ENCODE results near the gene C5AR2. TPM values are rescaled to one million over a fixed set of nuclear protein-coding genes. Genes with fewer than 3 reads are reported as not detected.

C5AR2 gene
- polyA plus RNA-seq, 1 of the 3 experiments (the other 2 are of a cell fraction): not detected

GRCh38 chr19:47305309-47305751 is 26.6 kb upstream of the C5AR2 start:
- CTCF ChIA-PET: interaction anchor here (0.6 to 2.5 kb wide), 28 partner anchors 9 to 1617 kb away, joined by 3 to 19 read pairs (median 4); partner anchors contain the start of genes DHX34 and INAFM1
- POLR2A ChIA-PET: no interaction called here
- H3K36me3 ChIP-seq (replicated peaks in 1 of 2; ENCODE audit: control insufficient read depth in 1 of 2, insufficient read depth in 2 of 2, low read length in 1 of 2): no peaks in the 10 kb centered on the region
- H3F3A ChIP-seq (replicated peaks; ENCODE audit: insufficient read depth): peaks cover 10% of the 10 kb centered on the region
- H3K4me1 ChIP-seq (ENCODE audit: control insufficient read depth in 1 of 2, insufficient read depth in 2 of 2, low read depth in 1 of 2, low read length in 1 of 2): no peaks in the 10 kb centered on the region; a peak in 1 of 4 replicates
- no peak overlapping the region for H3K27ac ChIP-seq (ENCODE audit: low read depth in 2 of 2, low read length in 1 of 2)
- peak; percentile 81 for DNase-seq
- 2% methylated on average over 14 of the region's 14 CpGs for WGBS (ENCODE audit: low lambda C conversion rate)
- H2AFZ ChIP-seq (ENCODE audit: low read depth): peak overlapping the region; percentile 89
- H3K9me3 ChIP-seq: no peaks in the 10 kb centered on the region
- H4K20me1 ChIP-seq (ENCODE audit: insufficient read depth): no peaks in the 10 kb centered on the region
- no peaks in the 10 kb centered on the region for H3K79me2 ChIP-seq (ENCODE audit: insufficient read depth)
- peaks cover 12% of the 10 kb centered on the region for H3K27me3 ChIP-seq (ENCODE audit: insufficient read depth)
- H3K4me3 ChIP-seq (ENCODE audit: low read depth in 2 of 2, low read length in 1 of 2): peak overlapping the region in 1 of 2 experiments; percentile 42; a peak in 1 of 4 replicates
- H3K4me2 ChIP-seq: peak overlapping the region; percentile 73
- H3K9ac ChIP-seq: no peak overlapping the region
- no peaks in the 10 kb centered on the region for H3K9me2 ChIP-seq
- TF ChIP-seq POLR2AphosphoS5 (IDR thresholded peaks at IDR 0.05; ENCODE audit: low read depth, low read length) (peak; percentile 27; the same call in 1 of the 2 replicates), NFIC (IDR thresholded peaks at IDR 0.05; ENCODE audit: borderline replicate concordance) (no peak), RXRA (IDR thresholded peaks at IDR 0.05; ENCODE audit: borderline replicate concordance, low read depth) (no peak), GATA2 (CRISPR knock-in tag; IDR thresholded peaks at IDR 0.05) (no peak), FOXJ3 (CRISPR knock-in tag; IDR thresholded peaks at IDR 0.05) (no peak), JUND (IDR thresholded peaks at IDR 0.05) (no peak), EZH2phosphoT487 (IDR thresholded peaks at IDR 0.05; ENCODE audit: borderline replicate concordance, low read depth) (no peak), EP300 (IDR thresholded peaks at IDR 0.05; ENCODE audit: borderline replicate concordance in 1 of 2, low read depth in 1 of 2, low read length in 1 of 2) (no peak), MEF2A (IDR thresholded peaks at IDR 0.05; ENCODE audit: borderline replicate concordance, low read depth) (no peak), MAX (IDR thresholded peaks at IDR 0.05; ENCODE audit: low read depth) (peak; percentile 95), FOSL2 (IDR thresholded peaks at IDR 0.05; ENCODE audit: borderline replicate concordance, low read depth) (no peak), GABPA (IDR thresholded peaks at IDR 0.05; ENCODE audit: low read depth) (no peak), MXI1 (IDR thresholded peaks at IDR 0.05; ENCODE audit: low read depth, low read length) (peak; percentile 58; the same call in 1 of the 2 replicates), YY1 (IDR thresholded peaks at IDR 0.05; ENCODE audit: low read depth) (no peak), RAD21 (IDR thresholded peaks at IDR 0.05; ENCODE audit: low read length) (peak; percentile 54), RCOR1 (IDR thresholded peaks at IDR 0.05; ENCODE audit: low read length) (no peak), SIN3A (IDR thresholded peaks at IDR 0.05; ENCODE audit: borderline replicate concordance, low read depth, low read length) (0 out of 2 replicates have a peak, but pooled peaks have one; percentile 61), SMC3 (IDR thresholded peaks at IDR 0.05; ENCODE audit: low read depth, low read length) (peak; percentile 56), TEAD4 (IDR thresholded peaks at IDR 0.05; ENCODE audit: borderline replicate concordance, insufficient read depth) (no peak), RFX5 (IDR thresholded peaks at IDR 0.05; ENCODE audit: low read length) (no peak), ELF1 (IDR thresholded peaks at IDR 0.05) (no peak), CHD2 (IDR thresholded peaks at IDR 0.05; ENCODE audit: low read length, partially characterized antibody) (no peak), TCF12 (IDR thresholded peaks at IDR 0.05) (peak; percentile 96), CTCF (IDR thresholded peaks at IDR 0.05) (peak; percentile 99), USF1 (IDR thresholded peaks at IDR 0.05; ENCODE audit: borderline replicate concordance, low read depth) (no peak)
- TF ChIP-seq, protein P1, sequence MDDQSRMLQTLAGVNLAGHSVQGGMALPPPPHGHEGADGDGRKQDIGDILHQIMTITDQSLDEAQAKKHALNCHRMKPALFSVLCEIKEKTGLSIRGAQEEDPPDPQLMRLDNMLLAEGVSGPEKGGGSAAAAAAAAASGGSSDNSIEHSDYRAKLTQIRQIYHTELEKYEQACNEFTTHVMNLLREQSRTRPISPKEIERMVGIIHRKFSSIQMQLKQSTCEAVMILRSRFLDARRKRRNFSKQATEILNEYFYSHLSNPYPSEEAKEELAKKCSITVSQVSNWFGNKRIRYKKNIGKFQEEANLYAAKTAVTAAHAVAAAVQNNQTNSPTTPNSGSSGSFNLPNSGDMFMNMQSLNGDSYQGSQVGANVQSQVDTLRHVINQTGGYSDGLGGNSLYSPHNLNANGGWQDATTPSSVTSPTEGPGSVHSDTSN (IDR thresholded peaks at IDR 0.05): no peak
- TF ChIP-seq, protein P2, sequence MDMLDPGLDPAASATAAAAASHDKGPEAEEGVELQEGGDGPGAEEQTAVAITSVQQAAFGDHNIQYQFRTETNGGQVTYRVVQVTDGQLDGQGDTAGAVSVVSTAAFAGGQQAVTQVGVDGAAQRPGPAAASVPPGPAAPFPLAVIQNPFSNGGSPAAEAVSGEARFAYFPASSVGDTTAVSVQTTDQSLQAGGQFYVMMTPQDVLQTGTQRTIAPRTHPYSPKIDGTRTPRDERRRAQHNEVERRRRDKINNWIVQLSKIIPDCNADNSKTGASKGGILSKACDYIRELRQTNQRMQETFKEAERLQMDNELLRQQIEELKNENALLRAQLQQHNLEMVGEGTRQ (IDR thresholded peaks at IDR 0.05; ENCODE audit: borderline replicate concordance, low read depth, low read length): no peak
- TF ChIP-seq, protein P3, sequence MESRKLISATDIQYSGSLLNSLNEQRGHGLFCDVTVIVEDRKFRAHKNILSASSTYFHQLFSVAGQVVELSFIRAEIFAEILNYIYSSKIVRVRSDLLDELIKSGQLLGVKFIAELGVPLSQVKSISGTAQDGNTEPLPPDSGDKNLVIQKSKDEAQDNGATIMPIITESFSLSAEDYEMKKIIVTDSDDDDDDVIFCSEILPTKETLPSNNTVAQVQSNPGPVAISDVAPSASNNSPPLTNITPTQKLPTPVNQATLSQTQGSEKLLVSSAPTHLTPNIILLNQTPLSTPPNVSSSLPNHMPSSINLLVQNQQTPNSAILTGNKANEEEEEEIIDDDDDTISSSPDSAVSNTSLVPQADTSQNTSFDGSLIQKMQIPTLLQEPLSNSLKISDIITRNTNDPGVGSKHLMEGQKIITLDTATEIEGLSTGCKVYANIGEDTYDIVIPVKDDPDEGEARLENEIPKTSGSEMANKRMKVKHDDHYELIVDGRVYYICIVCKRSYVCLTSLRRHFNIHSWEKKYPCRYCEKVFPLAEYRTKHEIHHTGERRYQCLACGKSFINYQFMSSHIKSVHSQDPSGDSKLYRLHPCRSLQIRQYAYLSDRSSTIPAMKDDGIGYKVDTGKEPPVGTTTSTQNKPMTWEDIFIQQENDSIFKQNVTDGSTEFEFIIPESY (IDR thresholded peaks at IDR 0.05; ENCODE audit: borderline replicate concordance, low read depth): no peak

All from SK-N-SH (cell line).